Measurements from ENCODE around the gene IWS1.
A peak's percentile ranks its signal among the peaks of the same experiment; 100 is the strongest.
"Not testable (repeated sequence)": the region's sequence is repeated elsewhere in the genome, so short reads cannot be mapped to it uniquely, and the experiment has no call there.

Gene IWS1

GRCh38 chr2:127560931-127561280 is 34.6 kb upstream of the IWS1 start:
- no peak for DNase-seq

DNA sequence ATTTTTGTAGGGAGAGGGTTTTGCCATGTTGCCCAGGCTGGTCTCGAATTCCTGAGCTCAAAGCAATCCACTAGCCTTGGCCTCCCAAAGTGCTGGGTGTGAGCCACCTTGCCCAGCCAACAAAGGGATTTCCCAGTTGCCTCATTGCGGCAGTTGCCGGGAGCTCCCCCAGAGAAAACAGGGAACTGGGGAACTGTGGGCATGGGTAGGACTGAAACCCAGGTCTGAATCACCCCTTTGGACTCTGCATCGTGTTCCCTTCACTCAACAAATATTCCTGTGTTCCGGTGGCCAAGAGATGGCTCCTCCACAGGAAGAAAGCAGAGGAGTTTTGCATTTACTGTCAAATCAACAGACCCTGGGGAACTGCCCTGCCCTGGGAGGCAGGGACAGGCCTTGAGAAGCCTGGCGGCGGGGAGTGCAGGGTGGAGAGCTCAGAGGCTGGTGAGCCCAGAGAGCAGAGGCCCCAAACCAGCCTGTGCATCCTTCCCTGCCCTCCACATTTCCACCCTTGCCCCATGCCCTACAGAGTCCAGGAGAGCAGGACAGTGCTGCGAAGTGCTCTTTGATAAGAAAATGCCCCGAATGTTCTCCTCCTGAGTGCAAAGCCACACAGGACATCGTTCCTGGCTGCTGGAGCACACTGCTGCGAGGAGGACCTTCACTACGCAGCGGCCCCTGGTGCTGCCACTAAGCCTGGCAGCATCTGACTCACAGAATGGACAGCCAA is 34.1 kb upstream of the IWS1 start:
- peak in 13 of 56 donors; percentile 10 to 51 (median 27) for DNase-seq

GRCh38 chr2:127559454-127559853 is 33.2 kb upstream of the IWS1 start:
- DNase-seq: no peak

GRCh38 chr2:127558911-127559310 is 32.6 kb upstream of the IWS1 start:
- no peak for DNase-seq

GRCh38 chr2:127552846-127553245 is 26.6 kb upstream of the IWS1 start:
- DNase-seq: no peak

- DNase-seq: no peak
Measured at GRCh38 chr2:127552336-127552735, 26.0 kb upstream of the IWS1 start.

DNA sequence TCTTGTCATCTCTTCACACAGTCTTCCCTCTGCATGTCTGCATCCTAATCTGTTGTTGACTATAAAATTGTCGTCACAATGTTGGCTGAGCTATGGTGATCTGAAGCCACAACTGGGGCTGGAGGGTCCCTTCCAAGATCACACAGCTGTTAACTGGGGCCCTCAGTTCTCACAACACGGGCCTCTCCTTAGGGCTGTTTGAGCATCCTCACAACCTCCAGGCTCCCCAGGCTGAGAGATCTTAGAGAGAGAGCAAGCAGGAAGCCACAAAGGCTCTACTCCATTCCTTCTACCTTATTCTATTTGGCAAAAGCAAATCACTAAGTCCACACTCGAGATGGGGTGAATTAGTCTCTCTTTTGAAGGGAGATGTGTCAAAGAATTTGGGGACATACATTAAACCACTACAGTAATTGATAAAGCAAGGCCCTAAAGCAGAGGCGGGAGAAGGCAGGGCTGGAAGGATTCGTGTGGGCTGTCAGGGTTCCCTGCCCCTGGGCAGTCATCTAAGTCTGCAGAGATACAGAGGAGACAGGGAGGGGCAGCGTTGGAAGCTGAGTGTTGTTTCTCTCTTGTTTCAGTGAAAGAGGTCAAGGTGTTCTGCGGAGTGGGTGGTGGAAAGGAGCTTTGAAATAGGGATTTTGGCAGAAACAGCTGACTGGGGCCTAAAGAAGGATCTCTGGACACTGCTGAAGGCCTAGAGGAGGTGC is 25.1 kb upstream of the IWS1 start:
- no peak for DNase-seq

- DNase-seq: no peak
Measured at GRCh38 chr2:127546797-127547196, 20.5 kb upstream of the IWS1 start.

- no peak for DNase-seq
Measured at GRCh38 chr2:127545796-127546195, 19.5 kb upstream of the IWS1 start.

DNA sequence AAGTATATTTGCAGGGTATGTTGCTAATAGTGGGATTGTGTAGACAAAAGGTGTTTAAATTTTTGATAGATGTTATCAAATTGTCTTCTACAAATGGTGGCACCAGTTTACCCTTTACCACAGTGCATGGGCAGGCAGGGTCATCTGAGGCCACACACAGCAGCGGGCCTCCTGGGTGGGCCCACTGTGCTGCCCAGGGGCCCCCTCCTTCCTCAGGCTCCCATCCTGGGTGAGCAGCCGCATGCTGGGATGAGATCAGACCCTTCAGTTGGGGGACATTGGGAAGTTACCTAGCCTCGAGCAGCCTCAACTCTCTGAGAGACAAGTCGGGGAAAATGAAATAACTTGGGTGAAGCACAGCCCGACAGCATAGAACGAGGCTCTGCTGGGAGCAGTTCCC is 18.9 kb upstream of the IWS1 start:
- DNase-seq: no peak

- not testable (repeated sequence) for DNase-seq
Measured at GRCh38 chr2:127543013-127543501, 16.8 kb upstream of the IWS1 start.

- no peak for DNase-seq
Measured at GRCh38 chr2:127542231-127542630, 15.9 kb upstream of the IWS1 start.

DNA sequence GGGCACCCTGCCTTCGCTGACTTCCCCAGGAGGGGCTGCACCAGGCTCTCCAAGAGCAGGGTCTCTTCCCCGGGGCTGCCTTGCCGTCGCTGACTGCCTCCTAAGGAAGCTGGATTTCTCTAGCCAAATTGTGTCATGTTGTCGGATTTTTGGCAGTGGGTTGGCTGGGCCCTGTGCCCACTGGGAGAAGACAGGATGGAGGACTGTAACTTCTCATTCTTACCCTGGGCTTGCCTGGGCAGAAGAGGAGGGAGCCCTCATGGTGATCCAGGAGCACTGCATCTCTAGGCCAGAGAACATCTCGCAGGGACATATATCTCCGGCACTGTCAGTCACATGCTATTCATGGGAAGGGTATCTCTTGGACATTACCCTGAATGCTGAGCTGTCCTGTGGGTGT is 15.5 kb upstream of the IWS1 start:
- peak in 1 of 56 donors; percentile 12 for DNase-seq

GRCh38 chr2:127537644-127538043 is 11.4 kb upstream of the IWS1 start:
- no peak for DNase-seq

DNA sequence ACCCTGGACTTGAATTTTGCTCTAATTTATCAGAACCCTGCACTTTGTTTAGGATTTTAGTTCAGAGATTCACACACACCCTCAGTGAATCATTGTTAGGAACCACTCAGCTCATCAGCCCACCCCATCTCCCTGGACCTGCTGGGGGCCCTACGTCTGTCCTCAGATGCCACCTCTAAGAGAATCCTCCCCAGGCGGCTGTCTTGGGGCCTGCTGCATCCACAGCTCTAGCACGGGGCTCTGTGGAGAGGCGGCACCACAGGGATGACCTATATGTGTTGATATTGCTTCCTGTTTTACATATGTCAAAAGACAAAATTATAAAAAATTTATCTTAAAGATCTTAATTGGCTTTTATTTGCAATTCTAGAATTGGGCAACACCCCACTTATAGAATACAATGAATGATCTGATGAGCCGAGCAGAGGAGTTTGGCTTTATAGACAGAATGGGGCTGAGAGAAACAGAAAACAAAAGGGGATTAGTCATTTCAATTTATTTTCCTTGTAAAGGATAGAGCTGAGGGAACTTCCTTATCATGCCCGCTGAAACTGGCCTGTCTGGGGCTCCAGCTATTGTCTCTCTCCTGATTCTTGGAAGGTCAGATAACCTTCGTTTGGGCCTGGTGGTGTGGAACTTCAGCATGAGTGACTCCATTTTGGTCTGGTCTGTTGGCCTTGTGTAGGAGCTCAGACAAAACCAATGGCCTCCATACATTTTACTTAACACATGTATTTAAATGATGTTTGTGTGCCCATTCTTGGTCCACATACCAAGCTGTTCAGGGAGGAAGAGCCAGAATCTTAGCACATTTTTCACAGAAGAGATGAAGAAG is 10.6 kb upstream of the IWS1 start:
- no peak for DNase-seq

GRCh38 chr2:127535918-127536317 is 9.6 kb upstream of the IWS1 start:
- no peak for DNase-seq

DNA sequence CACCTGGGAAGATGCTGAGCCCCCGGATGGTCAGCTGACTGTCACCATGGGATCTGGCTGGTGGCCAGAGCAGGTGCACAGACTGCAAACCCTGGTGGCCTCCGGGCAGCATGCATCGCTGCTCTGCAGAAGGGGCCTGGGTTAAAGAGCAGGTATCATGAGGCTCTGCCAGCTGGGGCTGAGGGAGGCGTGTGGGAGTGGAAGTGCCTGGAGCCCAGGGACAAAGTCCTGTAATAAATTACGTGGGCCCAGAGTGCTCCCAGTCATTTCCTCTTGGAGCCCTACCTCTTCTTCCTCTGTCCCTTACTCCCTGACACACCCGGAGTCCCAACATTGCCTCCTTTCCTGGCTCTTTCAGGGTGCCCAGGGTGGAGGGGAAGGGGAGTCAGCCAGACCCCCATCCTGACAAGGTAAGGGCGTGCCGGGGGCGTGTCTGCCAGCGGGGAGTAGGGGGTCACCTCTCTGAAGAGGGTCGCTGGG is 9.2 kb upstream of the IWS1 start, which contains the start of gene MYO7B:
MYO7B (plus strand) TSS at position 262 of the 480 bp plus-strand sequence. CDS start 24,040 bp downstream, outside the sequence.
- DNase-seq: no peak

- no peak for DNase-seq
Measured at GRCh38 chr2:127532296-127532695, 6.0 kb upstream of the IWS1 start.

DNA sequence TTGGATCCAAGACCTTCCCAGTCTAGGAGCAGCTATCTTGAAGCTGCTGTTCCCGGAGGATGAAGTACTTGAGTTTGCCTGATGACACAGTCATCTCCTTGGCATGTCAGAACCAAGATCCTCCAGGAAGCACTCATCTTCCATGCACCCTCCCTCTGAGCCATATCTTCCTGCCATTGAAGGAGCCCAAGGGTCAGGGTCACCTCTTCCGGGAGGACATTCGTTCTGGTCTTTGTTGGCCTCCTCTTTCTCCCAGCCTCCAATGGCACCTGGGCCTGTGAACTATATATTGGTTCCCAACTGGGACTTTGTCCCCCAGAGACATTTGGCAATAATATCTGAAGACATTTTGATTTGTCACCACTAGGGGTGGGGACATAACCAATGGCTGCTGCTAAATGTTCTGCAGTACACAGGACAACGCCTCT is 4.9 kb upstream of the IWS1 start:
- DNase-seq: no peak

DNA sequence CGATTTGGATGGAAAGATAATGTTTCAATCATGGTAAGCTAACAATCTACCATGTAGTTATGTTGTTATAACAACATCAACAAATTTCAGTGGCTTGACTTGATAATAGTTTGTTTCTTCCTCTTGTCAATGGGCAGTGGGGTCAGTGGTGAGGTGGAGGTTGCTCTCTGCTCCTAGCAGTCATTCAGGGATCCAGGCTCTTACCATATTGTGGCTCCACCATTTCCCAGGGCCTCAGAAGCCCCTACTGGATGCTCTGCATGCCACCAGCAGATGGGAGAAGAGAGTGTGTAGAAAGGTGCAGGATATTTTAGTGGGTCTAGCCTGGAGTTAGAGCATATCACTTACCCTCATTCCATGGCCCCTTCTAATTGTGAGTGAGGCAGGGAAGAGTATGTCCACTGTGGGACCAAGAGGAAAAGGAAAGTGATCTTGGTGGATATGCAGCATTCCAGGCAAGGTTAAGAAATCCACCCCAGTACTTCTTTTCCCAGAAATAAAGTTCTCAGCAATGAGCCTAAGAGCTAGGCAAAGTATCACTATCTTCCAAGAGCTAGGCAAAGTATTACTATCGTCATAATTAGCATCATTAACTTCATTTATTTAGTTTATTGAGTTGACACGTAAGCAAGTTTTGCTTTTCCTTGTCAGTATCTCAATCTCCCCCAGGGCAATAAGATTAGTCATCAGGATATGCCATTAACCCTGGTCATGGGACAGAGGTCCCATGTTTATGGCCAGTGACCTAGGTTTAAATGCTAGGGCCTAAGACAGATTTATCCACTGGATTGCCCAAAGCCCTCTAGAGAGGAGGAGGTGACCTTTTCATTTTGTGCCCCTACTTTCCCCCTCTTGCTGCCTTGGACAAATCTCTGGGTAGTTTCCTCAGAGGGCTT is 4.2 kb upstream of the IWS1 start:
- no peak for DNase-seq

GRCh38 chr2:127529416-127529815 is 3.1 kb upstream of the IWS1 start:
- not testable (repeated sequence) for DNase-seq

Measured in nucleus accumbens (tissue), 56 donors.